OCI-LY7 (cell line): Measurements from ENCODE around the gene ODC1.

Experiments
- EZH2phosphoT487 ChIP-seq: fragments of 200-600 bp; sonication (generic); IDR thresholded peaks from 2 replicates; pipeline ENCODE4 v1.6.1; 2018; ENCODE audit warnings: low read depth, borderline replicate concordance, mild to moderate bottlenecking, mixed run types, antibody characterized with exemption, low read length, moderate library complexity, mixed read lengths
- TF ChIP-seq, protein P1 (sequence below): fragments of 200-600 bp; sonication (generic); conservative IDR thresholded peaks from 2 replicates; pipeline ENCODE4 v1.5.1; 2014; ENCODE audit warnings: mild to moderate bottlenecking, antibody characterized with exemption, low read length, moderate library complexity, mixed read lengths

DNA sequence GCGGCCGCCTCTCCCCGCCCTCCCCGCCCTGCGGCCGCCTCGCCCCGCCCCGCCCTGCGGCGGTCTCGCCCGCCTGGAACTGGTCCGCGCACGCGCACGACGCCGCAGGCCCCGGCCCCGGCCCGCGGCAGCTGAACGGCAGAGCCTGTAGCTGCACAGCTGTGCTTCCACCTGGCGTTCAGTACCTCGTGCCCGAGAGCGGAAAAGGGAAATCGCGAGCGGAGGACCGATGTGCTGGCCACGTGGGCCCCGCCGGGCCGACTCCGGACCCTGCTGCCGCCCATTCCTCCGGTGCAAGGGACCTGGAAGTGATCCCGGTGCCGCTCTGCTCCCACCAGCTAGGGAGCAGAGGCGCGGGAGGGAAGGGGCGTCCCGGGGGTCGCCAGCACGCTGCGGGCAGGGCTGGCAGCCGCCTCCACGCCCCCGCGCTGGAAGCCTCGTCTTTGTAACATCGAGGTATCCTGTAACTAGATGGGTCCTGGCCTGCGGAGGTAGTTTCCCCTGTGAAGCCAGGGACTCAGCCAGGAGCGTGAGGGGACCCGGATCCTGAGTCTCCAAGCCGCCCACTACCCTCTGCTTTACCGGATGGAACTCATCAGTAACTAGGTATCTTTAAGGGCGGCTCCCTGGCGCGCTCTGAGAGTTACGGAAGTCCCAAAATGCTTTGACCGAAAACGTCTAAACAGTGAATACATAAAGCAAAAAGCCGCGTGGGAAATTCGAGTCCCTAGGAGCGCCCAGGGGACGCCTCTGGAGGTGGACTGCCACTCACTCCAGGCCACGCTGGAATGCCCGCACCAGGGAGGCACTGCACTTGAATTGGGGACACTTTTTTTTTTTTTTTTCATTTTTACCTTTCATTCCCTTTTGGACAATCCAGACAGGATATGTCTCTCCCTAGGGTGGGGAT is 704 bp upstream of the ODC1 start:
- TF ChIP-seq, protein P1, sequence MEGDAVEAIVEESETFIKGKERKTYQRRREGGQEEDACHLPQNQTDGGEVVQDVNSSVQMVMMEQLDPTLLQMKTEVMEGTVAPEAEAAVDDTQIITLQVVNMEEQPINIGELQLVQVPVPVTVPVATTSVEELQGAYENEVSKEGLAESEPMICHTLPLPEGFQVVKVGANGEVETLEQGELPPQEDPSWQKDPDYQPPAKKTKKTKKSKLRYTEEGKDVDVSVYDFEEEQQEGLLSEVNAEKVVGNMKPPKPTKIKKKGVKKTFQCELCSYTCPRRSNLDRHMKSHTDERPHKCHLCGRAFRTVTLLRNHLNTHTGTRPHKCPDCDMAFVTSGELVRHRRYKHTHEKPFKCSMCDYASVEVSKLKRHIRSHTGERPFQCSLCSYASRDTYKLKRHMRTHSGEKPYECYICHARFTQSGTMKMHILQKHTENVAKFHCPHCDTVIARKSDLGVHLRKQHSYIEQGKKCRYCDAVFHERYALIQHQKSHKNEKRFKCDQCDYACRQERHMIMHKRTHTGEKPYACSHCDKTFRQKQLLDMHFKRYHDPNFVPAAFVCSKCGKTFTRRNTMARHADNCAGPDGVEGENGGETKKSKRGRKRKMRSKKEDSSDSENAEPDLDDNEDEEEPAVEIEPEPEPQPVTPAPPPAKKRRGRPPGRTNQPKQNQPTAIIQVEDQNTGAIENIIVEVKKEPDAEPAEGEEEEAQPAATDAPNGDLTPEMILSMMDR = no peak
- TF ChIP-seq EZH2phosphoT487 = no peak
